GM19035 (cell line): ENCODE results near the gene SAFB.
"Not testable (repeated sequence)": the region's sequence is repeated elsewhere in the genome, so short reads cannot be mapped to it uniquely, and the experiment has no call there.

Source experiments
- ATAC-seq: cut with Tn5 transposase; IDR thresholded peaks from one replicate; pipeline ENCODE4 v1.9.1; 2021; ENCODE audit not compliant: unreplicated experiment

Gene SAFB

GRCh38 chr19:5594521-5594950, 28.3 kb upstream of the SAFB start:
- ATAC-seq = no peak

GRCh38 chr19:5595129-5595528, 27.8 kb upstream of the SAFB start:
- no peak for ATAC-seq

DNA sequence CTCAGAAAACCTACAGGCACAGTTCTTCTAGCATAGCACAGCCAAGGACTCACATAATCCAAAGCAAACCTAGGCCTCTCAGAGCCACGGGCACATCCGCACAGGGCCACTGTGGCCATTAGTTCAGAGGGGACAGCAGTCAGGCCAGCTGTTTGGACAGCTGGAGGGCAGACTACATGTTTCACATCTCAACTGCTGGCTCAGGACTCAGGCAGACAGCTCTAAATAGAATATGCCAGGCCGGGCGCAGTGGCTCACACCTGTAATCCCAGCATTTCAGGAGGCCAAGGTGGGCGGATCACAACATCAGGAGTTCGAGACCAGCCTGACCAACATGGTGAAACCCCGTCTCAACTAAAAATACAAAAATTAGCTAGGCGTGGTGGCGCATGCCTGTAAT, 27.1 kb upstream of the SAFB start:
- ATAC-seq = no peak

DNA sequence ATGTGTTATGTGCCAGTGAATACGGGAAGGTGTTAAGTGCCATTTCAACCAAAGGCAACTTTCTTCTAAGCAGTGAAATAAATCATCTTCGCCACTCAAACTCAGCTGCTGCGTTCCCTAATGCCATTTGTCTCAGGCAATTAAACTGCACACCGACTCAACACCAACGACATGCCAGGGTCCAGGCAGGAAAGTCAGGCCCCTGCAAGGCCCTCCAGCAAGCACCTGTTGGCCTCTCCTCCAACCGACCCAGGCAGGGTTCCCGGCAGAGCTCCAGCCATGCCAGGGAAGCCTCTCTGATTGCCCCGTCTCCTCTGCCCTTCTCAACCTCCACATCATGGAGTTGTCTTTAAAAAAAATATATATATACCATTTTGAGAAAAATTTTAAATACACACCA, 22.1 kb upstream of the SAFB start:
- ATAC-seq = no peak

GRCh38 chr19:5603626-5604025, 19.3 kb upstream of the SAFB start:
- no peak for ATAC-seq

DNA sequence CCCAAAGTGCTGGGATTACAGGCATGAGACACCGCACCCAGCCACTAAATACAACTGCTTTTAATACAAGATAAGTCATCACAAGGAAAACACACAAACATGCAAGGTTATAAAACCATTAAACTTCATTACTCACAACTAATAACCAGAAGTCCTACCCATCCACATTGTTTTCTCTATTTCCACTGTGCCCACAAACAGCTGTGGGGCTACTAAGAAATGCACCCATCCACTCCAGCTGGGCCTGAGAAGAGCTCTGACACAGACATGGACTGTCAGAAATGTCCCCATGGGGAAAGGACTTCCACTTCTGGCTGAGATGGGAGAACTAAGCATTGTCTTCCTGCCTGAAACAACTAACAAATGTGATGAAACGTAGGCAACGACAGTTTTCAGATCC, 17.5 kb upstream of the SAFB start:
- no peak for ATAC-seq

GRCh38 chr19:5607318-5608275, 15.3 kb upstream of the SAFB start:
- no peak for ATAC-seq

GRCh38 chr19:5608291-5608690, 14.6 kb upstream of the SAFB start:
- ATAC-seq = no peak

- ATAC-seq = not testable (repeated sequence)
These were observed 14.1 kb upstream of the SAFB start for GRCh38 chr19:5608766-5609165.

GRCh38 chr19:5609881-5610448, 12.9 kb upstream of the SAFB start:
- no peak for ATAC-seq

- ATAC-seq = no peak
These were observed 9.7 kb upstream of the SAFB start for GRCh38 chr19:5612891-5613865.

- ATAC-seq = no peak
These were observed 7.0 kb upstream of the SAFB start for GRCh38 chr19:5615756-5616327.

- no peak for ATAC-seq
These were observed 5.8 kb upstream of the SAFB start for GRCh38 chr19:5617080-5617479.

GRCh38 chr19:5618591-5618990, 4.3 kb upstream of the SAFB start:
- no peak for ATAC-seq

GRCh38 chr19:5619946-5620345, 2.9 kb upstream of the SAFB start:
- no peak for ATAC-seq

GRCh38 chr19:5621311-5621944, 1.5 kb upstream of the SAFB start:
- ATAC-seq = no peak

GRCh38 chr19:5621945-5622464, 878 bp upstream of the SAFB start:
- ATAC-seq = no peak

GRCh38 chr19:5623397-5624017, 624 bp downstream of the SAFB start:
- peak; percentile 12 for ATAC-seq

DNA sequence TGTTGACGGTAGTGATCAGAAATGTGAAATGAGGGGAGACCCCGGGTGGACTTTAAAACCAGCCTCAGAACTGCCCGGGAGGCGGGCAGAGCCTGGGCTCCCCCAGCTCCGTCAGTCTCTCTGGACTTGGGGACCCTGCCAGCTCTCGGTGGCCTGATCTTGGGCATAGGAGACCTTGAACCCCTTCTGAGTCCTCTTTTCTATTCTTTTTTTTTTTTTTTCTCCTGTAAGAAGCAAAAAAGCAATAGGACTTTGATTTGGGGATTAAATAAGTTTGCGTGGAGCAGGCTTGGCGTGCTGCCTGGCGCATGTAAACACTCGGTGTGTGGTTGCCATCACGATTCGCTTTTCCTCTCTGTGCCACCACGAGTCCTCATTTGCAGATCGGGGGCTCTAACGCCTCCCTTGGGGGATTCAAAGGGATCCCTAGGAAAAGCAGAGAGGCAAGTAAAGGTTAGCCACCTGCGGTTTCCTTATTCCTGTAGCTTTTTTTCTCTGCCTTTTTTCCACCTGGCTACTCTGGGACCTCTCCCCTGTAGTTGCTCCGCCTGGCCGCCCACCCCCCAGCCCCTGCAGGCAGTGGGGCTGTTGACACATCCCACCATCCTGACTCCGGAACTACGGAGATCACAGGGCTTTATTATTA, 1.3 kb downstream of the SAFB start:
- ATAC-seq = no peak
